SH-SY5Y (cell line): Measurements from ENCODE around the gene OSGEPL1.

ENCODE experiments used
- GATA2 ChIP-seq: IDR thresholded peaks from 2 replicates; pipeline ENCODE4 v1.6.1; 2011; ENCODE audit warnings: mild to moderate bottlenecking, low read depth, low read length
- GATA3 ChIP-seq: IDR thresholded peaks from 2 replicates; pipeline ENCODE4 v1.6.1; 2011; ENCODE audit warnings: low read depth, mild to moderate bottlenecking, low read length, moderate library complexity

Gene OSGEPL1

DNA sequence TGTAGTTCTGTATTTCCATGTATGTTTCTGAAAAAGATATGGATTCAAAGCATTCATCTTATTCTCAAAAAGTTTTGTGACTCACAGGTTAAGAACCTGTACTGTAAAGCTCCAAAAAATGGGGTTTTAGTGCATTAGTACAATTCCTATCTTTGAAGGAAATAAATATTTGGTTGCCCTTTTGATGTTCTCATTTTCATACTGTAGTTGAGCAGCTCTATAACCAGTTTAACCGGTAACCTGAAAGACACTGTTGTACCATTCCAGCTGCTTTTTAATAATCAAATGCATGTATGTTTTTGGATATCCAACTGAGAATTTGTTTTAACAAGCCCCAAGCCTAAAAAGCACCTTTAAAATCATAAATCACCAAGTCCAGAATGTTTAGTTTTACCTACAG is 9.6 kb upstream of the OSGEPL1 start:
- TF ChIP-seq GATA3 (no peak), GATA2 (no peak)

DNA sequence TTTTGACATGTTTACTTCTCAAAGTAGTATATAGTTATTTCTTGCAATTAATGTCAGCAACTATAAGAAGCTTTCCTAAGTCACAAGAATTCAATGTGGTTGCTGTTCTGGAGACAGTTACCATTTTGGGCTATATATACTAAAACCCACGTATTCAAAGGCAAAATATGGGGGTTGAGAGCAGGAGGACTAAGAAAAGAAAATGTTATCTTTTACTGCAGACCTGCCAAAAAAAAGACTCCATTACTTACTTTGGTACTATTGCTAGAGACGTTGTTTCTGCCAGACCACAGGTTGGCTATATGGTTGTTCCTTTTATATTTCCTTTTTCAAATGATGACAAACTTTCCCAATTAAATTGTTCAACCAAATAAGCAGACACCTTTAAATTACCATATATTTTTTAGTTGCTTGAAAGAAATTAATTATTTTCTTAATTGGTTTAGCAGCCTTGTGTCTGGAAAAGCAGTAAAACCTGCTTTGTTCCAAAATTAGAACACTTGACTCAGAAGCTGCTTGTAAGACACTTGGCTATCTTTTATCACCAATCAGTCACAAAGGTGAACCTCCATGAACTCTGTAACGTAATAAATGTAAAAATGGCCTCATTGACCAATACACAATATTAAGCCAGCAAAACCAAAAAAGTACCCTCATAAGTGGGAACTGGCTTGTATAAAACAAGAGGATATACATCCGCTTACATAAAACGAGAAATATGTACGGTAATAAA is 8.2 kb upstream of the OSGEPL1 start:
- no peak for TF ChIP-seq GATA3
- TF ChIP-seq GATA2, result no peak

DNA sequence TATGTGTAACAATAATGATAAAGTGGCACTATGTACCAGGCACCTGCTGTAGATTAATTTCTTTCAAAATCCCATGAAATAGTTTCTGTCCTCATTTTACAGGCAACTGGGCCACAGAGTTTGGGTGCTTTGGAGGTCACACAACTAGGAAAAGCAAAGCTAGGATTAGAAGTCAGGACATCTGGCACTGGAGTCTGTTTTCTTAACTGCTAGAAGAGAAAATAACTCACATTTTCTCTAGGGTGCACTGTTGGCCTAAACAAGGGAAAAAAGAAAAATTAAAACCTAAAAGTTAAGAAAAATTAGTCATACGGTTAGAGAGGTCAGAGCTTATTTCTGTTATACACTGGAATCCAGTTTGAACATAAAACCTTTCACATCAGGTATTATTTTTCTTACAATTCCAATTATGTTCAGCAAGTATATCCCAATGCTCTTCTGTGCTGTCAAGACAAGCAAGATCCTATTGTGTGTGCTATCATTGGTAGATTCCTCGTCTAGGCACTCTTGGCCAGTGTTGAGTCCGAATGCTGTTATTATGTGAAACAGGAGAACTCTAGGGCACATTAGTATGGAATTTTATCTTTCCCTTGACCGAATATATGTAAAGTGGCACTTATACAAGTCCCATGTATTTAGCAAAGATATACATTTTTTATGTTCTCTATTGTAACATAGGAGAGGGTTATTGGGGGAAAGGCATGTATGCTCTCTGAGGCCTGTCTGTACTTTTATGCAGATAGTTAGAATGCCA is 1.5 kb upstream of the OSGEPL1 start:
- TF ChIP-seq GATA2 (no peak), GATA3 (no peak)

DNA sequence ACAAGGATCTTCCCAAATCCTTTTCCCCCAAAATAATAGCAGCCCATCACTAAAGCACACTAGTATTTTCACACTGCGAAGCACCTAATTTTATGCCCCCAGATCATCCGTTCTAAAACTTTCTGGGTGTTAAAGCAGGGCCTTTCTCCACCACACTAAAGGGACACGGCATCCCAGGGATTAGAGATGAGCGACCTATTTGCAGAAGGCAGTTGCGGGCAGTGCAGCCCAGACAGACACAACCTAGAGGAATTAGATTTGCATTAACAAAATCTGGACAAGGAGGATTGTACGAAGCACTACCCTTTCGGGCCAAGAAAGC is 402 bp downstream of the OSGEPL1 start:
- TF ChIP-seq GATA3 (no peak), GATA2 (no peak)

DNA sequence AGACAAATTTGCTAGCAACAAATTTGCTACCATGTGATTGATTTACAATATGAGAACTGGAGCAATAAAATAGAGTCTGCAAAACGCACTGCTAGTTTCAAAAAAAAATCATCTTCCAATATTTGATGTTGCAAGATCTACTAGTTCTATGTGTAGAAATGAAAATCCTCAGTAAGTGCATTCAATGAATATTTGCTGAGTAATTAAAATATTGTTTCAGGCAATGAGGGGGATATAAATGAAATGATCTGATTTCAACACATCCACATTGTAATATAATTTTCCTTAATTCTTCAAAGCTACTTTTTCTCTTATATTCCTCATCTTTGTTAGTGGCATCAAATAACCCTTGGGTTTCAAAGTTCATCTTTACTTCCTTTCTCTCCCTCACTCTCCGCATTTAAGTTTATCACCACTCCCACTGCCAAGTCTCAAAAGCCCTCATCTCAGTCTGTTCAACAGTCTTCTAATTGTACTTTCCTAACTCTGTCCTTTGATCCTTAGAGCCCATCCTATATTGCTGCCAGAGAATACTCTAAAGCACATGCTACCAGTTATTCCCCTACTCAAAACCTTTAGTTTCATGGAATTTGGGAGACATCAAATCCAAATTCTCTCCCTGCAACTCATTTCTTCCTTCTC is 6.2 kb downstream of the OSGEPL1 start:
- TF ChIP-seq GATA3 (no peak), GATA2 (no peak)

DNA sequence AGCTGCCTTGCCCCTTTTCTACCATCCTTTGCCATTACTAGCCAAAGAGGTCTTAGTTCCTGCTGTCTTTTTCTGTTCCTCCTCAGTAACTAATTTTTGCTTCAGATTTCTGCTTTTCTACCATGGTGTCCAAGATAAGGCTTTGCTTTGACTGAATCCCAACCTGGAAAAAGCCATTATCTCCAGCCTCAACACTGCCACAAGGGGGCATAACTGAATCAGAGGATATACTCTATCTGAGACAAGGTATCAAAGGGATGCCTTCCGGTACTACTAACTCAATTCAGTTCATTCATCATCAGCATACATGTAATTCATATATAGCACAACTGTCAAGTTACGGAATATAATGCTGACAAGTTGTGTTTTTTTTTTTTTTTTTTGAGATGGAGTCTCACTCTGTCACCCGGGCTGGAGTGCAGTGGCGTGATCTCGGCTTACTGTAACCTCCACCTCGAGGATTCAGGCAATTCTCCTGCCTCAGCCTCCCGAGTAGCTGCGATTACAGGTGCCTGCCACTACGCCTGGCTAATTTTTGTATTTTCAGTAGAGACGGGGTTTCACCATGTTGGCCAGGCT is 11.4 kb downstream of the OSGEPL1 start:
- no peak for TF ChIP-seq GATA2
- TF ChIP-seq GATA3, result no peak

DNA sequence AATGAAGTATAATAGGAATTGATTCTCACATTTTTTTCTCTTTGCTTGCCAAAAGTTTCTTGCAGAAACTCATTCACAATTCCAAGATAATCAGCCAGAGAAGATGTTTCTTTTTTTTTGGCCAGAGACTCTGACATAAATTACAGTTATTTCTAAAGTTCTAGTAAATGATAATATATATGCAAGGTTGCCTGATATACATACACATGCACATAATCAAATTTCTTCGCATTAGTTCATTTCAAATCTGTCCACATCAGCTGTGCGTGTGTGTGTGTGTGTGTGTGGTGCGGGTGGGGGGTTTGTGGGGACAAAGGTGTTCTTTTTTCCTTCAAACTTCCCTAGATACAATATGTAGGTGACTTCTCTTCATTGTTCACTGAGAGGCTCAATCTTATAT is 33.2 kb downstream of the OSGEPL1 start:
- TF ChIP-seq GATA3 (no peak), GATA2 (no peak)

DNA sequence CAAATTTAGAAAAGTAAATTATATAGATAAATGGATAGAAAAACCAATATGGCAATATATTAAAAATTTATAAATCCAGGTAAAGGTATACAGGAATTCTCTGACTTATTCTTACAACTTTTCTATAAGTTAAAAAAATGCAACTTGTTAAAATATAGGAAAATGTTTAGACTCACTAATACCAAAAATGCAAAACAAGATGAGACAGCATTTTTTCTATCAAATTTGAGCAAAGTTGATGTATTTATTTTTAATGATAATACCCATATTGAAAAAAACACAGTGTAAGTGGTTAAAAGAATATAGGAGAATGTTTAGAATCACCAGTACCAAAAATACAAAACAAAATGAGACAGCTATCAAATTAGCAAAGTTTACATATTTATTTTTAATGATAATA is 35.7 kb downstream of the OSGEPL1 start:
- no peak for TF ChIP-seq GATA3
- no peak for TF ChIP-seq GATA2

DNA sequence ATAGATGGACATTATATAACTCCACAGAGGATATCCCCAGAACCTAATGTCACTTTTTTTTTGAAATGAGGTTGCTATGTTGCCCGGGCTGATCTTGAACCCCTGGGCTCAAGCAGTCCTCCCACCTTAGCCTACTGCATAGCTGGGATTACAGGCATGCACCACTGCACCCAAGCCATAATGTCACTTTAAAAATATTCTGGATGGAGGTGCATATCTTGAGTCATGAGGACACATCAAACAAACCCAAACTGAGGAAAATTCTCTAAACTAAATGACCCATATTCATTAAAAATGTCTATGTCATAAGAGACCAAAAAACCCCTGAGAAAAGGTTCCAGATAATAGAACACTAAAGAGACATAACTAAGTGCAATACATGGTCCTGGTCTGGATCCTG is 36.3 kb downstream of the OSGEPL1 start:
- TF ChIP-seq GATA3 (no peak), GATA2 (no peak)

DNA sequence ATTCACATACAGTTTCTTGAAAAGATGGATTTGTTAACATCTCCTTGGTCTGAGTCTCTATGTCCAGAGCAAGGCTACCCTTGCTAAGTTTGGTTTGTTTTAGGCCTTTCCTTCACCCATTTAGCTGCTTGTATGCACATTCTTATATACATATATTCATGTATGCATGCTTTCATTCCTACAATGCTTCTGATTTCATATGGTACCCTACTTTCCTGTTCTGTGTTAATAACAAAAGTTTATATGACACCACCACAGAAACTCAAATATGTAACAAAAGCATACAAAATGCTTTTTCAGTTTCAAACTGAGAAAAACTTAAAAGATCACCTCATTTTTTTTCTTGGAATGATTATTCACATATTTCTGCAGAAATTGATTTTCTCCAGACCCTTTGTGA is 39.4 kb downstream of the OSGEPL1 start:
- TF ChIP-seq GATA2, result no peak

DNA sequence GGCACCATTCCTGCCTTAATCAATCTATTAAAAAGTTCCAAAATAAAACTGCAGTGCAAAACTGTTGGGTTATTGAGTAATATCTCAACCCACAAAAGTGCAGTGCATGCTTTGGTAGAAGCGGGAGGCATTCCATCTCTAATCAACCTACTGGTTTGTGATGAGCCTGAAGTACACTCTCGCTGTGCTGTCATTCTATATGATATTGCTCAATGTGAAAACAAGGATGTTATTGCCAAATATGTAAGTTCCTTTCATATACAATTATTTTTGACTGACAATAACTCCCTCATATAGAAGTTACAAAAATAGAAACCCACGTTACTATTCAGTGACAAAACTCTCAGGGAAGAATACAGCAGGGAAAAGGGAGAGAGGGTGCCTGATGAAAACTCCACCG is 43.0 kb downstream of the OSGEPL1 start:
- TF ChIP-seq GATA2 (no peak), GATA3 (no peak)

DNA sequence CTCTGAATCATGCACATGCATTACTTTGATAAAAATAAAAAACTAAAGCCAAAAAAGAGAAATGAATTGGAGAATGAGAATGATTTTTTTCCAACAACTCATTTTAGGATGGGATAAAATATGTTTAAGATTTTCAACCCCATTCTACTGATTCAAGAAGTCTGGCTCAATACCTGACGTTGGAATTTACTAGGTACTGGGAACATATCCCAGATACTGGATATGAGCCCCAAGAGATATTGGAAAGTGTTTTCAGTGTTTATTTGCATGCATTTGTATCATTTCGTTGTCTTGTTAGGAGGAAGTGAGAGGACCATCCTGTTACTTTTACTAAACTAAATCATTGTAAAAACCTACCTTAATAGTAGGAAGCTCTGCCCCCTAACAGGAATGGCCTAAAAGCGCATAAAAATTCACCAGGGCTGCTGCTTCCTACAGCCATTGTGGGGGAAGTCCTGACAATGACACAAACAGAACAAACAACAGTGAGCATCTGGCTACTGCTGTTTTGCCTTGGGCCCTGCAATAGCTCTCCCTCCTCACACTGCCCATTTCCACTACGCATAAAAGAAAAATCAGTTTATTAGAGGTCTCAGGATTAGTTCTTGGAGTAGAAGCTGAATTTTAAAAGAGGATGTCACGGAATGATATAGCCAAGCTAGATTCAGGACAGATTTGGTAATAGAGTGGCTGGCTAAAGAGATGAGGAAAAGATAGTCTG is 52.9 kb downstream of the OSGEPL1 start:
- TF ChIP-seq GATA3 (no peak), GATA2 (no peak)

DNA sequence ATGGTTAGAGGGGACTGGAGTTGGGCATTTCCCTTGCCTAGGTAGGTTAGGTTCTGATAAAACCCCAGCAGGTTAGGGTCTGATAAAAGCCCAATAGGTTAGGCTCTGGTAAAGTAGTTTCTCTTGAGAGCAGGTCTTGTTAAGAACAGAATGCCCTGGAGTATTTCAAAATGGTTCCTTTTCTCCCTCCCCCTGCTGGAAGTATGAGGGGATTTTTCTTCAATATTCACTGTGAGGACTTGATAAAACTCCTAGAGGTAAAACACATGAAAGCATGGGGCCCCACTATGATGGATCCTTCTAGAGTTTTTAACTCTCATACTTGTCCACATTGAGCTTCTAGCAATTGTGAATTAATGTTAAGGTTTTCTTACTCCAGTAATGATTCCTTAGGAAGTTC is 60.5 kb downstream of the OSGEPL1 start:
- TF ChIP-seq GATA2 (no peak), GATA3 (no peak)

DNA sequence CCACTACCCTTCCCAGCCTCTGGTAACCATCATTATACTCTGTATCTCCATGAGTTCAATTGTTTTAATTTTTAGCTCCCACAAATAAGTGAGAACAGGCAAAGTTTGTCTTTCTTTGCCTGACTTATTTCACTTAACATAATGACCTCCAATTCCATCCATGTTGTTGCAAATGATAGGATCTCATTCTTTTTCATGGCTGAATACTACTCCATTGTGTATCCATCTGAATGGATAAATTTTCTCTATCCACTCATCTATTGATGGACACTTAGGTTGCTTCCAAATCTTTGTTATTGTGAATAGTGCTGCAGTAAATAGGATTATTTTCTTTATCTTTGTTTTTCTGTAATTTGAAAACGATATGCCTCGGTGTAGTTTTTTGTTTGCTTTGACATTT is 61.9 kb downstream of the OSGEPL1 start:
- TF ChIP-seq GATA2 (no peak), GATA3 (no peak)
